Tibial nerve (tissue), 4 donors: ENCODE data around the gene MBTPS2. TPM values are rescaled to one million over a fixed set of nuclear protein-coding genes. Genes with fewer than 3 reads are reported as not detected.

Experiments used
- DNase-seq, 2 donors: peaks; one replicate each; pipeline ENCODE4 v3.0.0-alpha.2; 2019; ENCODE audit warnings: low spot score in 2 of 2
- H3K27ac ChIP-seq, 4 donors: fragments of 200-600 bp; sonication (generic) in 3 of 4; one replicate each; pipeline ENCODE4 v1.5.1; 2017 to 2019; ENCODE audit warnings: mild to moderate bottlenecking in 1 of 4
- H3K27me3 ChIP-seq, 2 donors: fragments of 200-600 bp; sonication (generic) in 1 of 2; one replicate each; pipeline versions ENCODE4 v1.5.1 to v1.6.0; 2017 to 2019
- H3K36me3 ChIP-seq, 3 donors: fragments of 200-600 bp; sonication (generic); one replicate each; pipeline ENCODE4 v1.5.1; 2018 to 2019
- H3K4me1 ChIP-seq, 4 donors: fragments of 200-600 bp; sonication (generic) in 3 of 4; one replicate each; pipeline ENCODE4 v1.5.1; 2017 to 2019
- H3K4me3 ChIP-seq, 4 donors: fragments of 200-600 bp; sonication (generic) in 3 of 4; one replicate each; pipeline ENCODE4 v1.5.1; 2017 to 2019; ENCODE audit warnings: mild to moderate bottlenecking in 1 of 4, moderate library complexity in 1 of 4
- H3K9me3 ChIP-seq, 4 donors: fragments of 200-600 bp; sonication (generic) in 3 of 4; one replicate each; pipeline ENCODE4 v1.5.1; 2017 to 2019
- CTCF ChIP-seq, 5 experiments: fragments of 200-600 bp in 3 of 5; fragments of 450-650 bp in 2 of 5; sonication (generic) in 3 of 5; IDR thresholded peaks; one replicate each; pipeline ENCODE4 v1.5.1; 2016 to 2019; ENCODE audit warnings: antibody characterized with exemption in 5 of 5, mild to moderate bottlenecking in 3 of 5, moderate library complexity in 2 of 5
- EP300 ChIP-seq, 2 donors: sonication (generic); formaldehyde crosslinking; IDR thresholded peaks; one replicate each; pipeline ENCODE4 v1.6.1; 2017; ENCODE audit warnings: antibody characterized with exemption in 2 of 2, mild to moderate bottlenecking in 1 of 2
- POLR2A ChIP-seq, 2 donors: fragments of 450-650 bp; IDR thresholded peaks; one replicate each; pipeline ENCODE4 v1.6.1; 2017; ENCODE audit warnings: antibody characterized with exemption in 2 of 2, mild to moderate bottlenecking in 2 of 2, moderate library complexity in 2 of 2
- WGBS, 2 donors: methylation state at CpG; one replicate each; pipeline ENCODE4 v1.1.5; 2018; 5-methylcytosine and 5-hydroxymethylcytosine counted together
- total RNA-seq, 4 donors: library from RNA; depleted of rRNA; stranded (reverse); fragments of >200 nt; gene quantifications; one replicate each; pipeline ENCODE4 v1.1.0, GENCODE V29; 2016

MBTPS2 gene
- total RNA-seq, 4 donors from 2014 or later, result 9.0 to 16.2 (median 12.4) TPM

- no peaks in the 10 kb centered on the region for H3K4me1 ChIP-seq
- H3K36me3 ChIP-seq, result peaks cover 0 to 38% (median 0%) of the 10 kb centered on the region in 3 donors
- no peaks in the 10 kb centered on the region for H3K9me3 ChIP-seq
- TF ChIP-seq POLR2A (IDR thresholded peaks at IDR 0.05), result no peak
- TF ChIP-seq EP300 (IDR thresholded peaks at IDR 0.05), result no peak
- no peak for TF ChIP-seq CTCF (IDR thresholded peaks at IDR 0.05)
- 84 to 91% methylated on average over 1 of the region's 1 CpG for WGBS, 2 donors
- H3K27ac ChIP-seq, result no peak overlapping the region
- DNase-seq, result no peak
- no peak overlapping the region for H3K4me3 ChIP-seq
- H3K27me3 ChIP-seq, result peaks cover 0 to 3% of the 10 kb centered on the region in 2 donors
Observed at GRCh38 chrX:21847342-21847741, 7.9 kb downstream of the MBTPS2 start.

- Histone ChIP-seq H3K4me3 (no peak overlapping the region), H3K4me1 (no peaks in the 10 kb centered on the region)
Observed at GRCh38 chrX:21853578-21853977, 14.2 kb downstream of the MBTPS2 start.

GRCh38 chrX:21855937-21856415, 16.6 kb downstream of the MBTPS2 start, which contains the start of gene YY2:
TSS of gene YY2 (plus strand) at chrX:21855987. CDS start at chrX:21856485, 498 bp downstream.
- no peaks in the 10 kb centered on the region for H3K4me1 ChIP-seq
- 88 to 96% methylated on average over 19 to 29 of the region's 29 CpGs for WGBS, 2 donors
- TF ChIP-seq EP300 (IDR thresholded peaks at IDR 0.05), result no peak
- no peak for TF ChIP-seq CTCF (IDR thresholded peaks at IDR 0.05)
- no peak for TF ChIP-seq POLR2A (IDR thresholded peaks at IDR 0.05)

More at GRCh38 chrX:21853578-21853977, 14.2 kb downstream of the MBTPS2 start:
- TF ChIP-seq POLR2A (IDR thresholded peaks at IDR 0.05) (no peak), CTCF (IDR thresholded peaks at IDR 0.05) (no peak), EP300 (IDR thresholded peaks at IDR 0.05) (no peak)
- DNase-seq, result no peak
- Histone ChIP-seq H3K27me3 (no peaks in the 10 kb centered on the region), H3K36me3 (peaks cover 0 to 41% (median 0%) of the 10 kb centered on the region in 3 donors), H3K9me3 (no peaks in the 10 kb centered on the region), H3K27ac (no peak overlapping the region)

GRCh38 chrX:21856504-21856903, 17.1 kb downstream of the MBTPS2 start:
- no peak for DNase-seq
- peaks cover 0 to 31% (median 0%) of the 10 kb centered on the region in 3 donors for H3K36me3 ChIP-seq
- no peak overlapping the region for H3K27ac ChIP-seq
- 93 to 97% methylated on average over 13 to 20 of the region's 21 CpGs for WGBS, 2 donors
- H3K4me1 ChIP-seq, result no peaks in the 10 kb centered on the region
- H3K27me3 ChIP-seq, result no peaks in the 10 kb centered on the region
- no peaks in the 10 kb centered on the region for H3K9me3 ChIP-seq
- TF ChIP-seq CTCF (IDR thresholded peaks at IDR 0.05), result no peak
- no peak for TF ChIP-seq EP300 (IDR thresholded peaks at IDR 0.05)
- TF ChIP-seq POLR2A (IDR thresholded peaks at IDR 0.05), result no peak
- no peak overlapping the region for H3K4me3 ChIP-seq

More at GRCh38 chrX:21855937-21856415, 16.6 kb downstream of the MBTPS2 start, which contains the start of gene YY2:
- Histone ChIP-seq H3K36me3 (peaks cover 0 to 36% (median 0%) of the 10 kb centered on the region in 3 donors), H3K27me3 (no peaks in the 10 kb centered on the region), H3K4me3 (no peak within 1 kb of the TSS), H3K27ac (no peak within 1 kb of the TSS), H3K9me3 (no peaks in the 10 kb centered on the region)
- no peak for DNase-seq

- 88 to 96% methylated on average over 1 of the region's 1 CpG for WGBS, 2 donors
- Histone ChIP-seq H3K9me3 (no peaks in the 10 kb centered on the region), H3K4me1 (no peaks in the 10 kb centered on the region), H3K27me3 (no peaks in the 10 kb centered on the region), H3K36me3 (no peaks in the 10 kb centered on the region), H3K27ac (no peak overlapping the region), H3K4me3 (no peak overlapping the region)
- no peak for DNase-seq
- TF ChIP-seq EP300 (IDR thresholded peaks at IDR 0.05) (no peak), POLR2A (IDR thresholded peaks at IDR 0.05) (no peak), CTCF (IDR thresholded peaks at IDR 0.05) (no peak)
Observed at GRCh38 chrX:21863241-21863640, 23.8 kb downstream of the MBTPS2 start.
